Measurements from ENCODE around the gene PLOD1. TPM values are rescaled to one million over a fixed set of nuclear protein-coding genes. Genes with fewer than 3 reads are reported as not detected.
"Not testable (repeated sequence)": the region's sequence is repeated elsewhere in the genome, so short reads cannot be mapped to it uniquely, and the experiment has no call there.

The PLOD1 gene
- total and polyA plus RNA-seq, 4 donors = 28.9 to 95.9 (median 70.1) TPM

DNA sequence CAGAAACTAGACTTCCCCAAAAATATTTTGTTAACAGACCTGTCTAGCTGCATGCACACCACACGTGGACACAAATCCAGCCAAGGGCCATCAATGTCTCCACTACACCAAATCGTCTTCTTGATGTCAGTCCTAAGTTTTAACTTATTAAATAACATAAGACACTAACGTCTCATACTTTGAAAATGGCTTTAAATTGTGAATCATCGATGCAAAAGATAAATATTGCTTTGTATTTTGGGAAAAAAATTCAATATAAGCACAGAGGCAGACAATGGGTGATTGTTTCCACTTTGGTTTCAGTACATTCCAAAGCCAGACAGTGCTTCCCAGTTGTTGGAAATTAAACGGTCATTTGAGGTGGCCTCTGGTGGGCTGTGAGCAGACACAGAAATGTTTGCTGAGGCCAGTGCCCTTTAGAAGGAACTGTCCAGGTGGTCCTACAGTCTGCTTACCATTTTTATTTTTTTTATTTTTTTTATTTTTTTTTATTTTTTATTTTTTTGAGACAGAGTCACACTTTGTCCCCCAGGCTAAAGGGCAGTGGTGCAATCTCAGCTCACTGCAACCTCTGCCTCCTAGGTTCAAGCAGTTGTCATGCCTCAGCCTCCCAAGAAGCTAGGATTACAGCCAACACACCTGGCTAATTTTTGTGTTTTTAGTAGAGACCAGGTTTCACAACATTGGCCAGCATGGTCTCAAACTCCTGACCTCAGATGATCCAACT, 6.5 kb upstream of the PLOD1 start:
- Histone ChIP-seq H3K9me3 (ENCODE audit: control insufficient read depth, low read length) (no peaks in the 10 kb centered on the region), H3K4me1 (ENCODE audit: control insufficient read depth in 1 of 2, insufficient read depth in 2 of 2, low read length in 2 of 2) (peaks cover 0 to 2% of the 10 kb centered on the region in 2 donors), H3K4me3 (ENCODE audit: low read length in 2 of 2) (no peak overlapping the region), H3K27me3 (ENCODE audit: control insufficient read depth in 1 of 2, insufficient read depth in 2 of 2, low read length in 1 of 2) (no peaks in the 10 kb centered on the region), H3K36me3 (ENCODE audit: control insufficient read depth in 1 of 2, insufficient read depth in 2 of 2, low read length in 1 of 2) (no peaks in the 10 kb centered on the region), H3K27ac (ENCODE audit: low read depth in 1 of 2, low read length in 2 of 2) (no peak overlapping the region)
- DNase-seq (no peak), ATAC-seq (ENCODE audit: low FRiP score) (no peak)
- WGBS, 2 donors = 36 to 37% methylated on average over 5 of the region's 5 CpGs
- intact Hi-C loops (cut with DNase I) = no loop called here

GRCh38 chr1:11929849-11930248, 4.7 kb upstream of the PLOD1 start:
- Histone ChIP-seq H3K9me3 (ENCODE audit: control insufficient read depth, low read length) (no peaks in the 10 kb centered on the region), H3K27me3 (ENCODE audit: control insufficient read depth in 1 of 2, insufficient read depth in 2 of 2, low read length in 1 of 2) (no peaks in the 10 kb centered on the region), H3K4me1 (ENCODE audit: control insufficient read depth in 1 of 2, insufficient read depth in 2 of 2, low read length in 2 of 2) (peaks cover 0 to 2% of the 10 kb centered on the region in 2 donors), H3K4me3 (ENCODE audit: low read length in 2 of 2) (no peak overlapping the region), H3K27ac (ENCODE audit: low read depth in 1 of 2, low read length in 2 of 2) (peak overlapping the region in 1 of 2 donors; percentile 20), H3K36me3 (ENCODE audit: control insufficient read depth in 1 of 2, insufficient read depth in 2 of 2, low read length in 1 of 2) (no peaks in the 10 kb centered on the region)
- intact Hi-C loops (cut with DNase I) = no loop called here
- no peak for ATAC-seq (ENCODE audit: low FRiP score)
- 0 to 1% methylated on average over 5 of the region's 5 CpGs for WGBS, 2 donors
- DNase-seq = peak in 1 of 2 donors; percentile 87

DNA sequence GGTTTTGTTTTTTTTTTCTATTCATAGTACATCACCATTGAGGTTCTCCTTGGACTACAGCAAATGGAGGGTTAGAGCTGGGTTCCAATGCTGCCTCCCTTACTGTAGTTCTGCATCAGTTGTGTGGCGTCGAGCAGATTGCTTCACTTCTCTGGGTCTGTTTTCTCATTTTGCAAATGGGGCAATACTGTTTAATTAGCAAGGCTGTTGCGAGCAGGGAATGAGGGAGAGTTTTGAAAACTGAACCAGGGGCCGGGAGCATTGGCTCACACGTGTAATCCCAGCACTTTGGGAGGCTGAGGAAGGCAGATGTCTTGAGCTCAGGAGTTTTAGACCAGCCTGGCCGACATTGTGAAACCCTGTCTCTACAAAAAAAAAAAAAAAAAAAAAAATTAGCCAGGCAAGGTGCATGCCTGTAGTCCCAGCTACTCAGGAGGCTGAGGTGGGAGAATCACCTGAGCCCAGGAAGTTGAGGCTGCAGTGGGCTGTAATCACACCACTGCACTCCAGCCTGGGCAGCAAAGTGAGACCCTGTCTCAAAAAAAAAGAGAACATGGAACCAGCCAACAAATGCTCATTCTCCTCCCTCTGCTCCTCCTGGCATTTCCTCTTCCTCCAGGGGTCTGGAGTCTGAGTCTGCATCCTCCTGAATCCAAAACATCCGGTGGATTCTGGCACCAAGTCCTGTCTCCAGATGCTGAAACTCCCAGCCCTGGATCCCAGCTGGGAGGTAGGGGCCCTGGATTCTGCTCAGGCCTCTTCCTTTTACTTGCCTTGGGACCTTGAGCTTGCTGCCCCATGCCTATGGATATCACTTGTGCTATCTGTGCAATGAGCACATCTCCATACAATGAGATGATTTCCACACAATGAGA, 3.7 kb upstream of the PLOD1 start:
- H3K9me3 ChIP-seq (ENCODE audit: control insufficient read depth, low read length) = no peaks in the 10 kb centered on the region
- H3K4me1 ChIP-seq (ENCODE audit: control insufficient read depth in 1 of 2, insufficient read depth in 2 of 2, low read length in 2 of 2) = peaks cover 0 to 2% of the 10 kb centered on the region in 2 donors
- WGBS, 2 donors = 53 to 55% methylated on average over 7 of the region's 7 CpGs
- DNase-seq = no peak
- no peaks in the 10 kb centered on the region for H3K36me3 ChIP-seq (ENCODE audit: control insufficient read depth in 1 of 2, insufficient read depth in 2 of 2, low read length in 1 of 2)
- ATAC-seq (ENCODE audit: low FRiP score) = no peak
- no peak overlapping the region for H3K4me3 ChIP-seq (ENCODE audit: low read length in 2 of 2)
- no peaks in the 10 kb centered on the region for H3K27me3 ChIP-seq (ENCODE audit: control insufficient read depth in 1 of 2, insufficient read depth in 2 of 2, low read length in 1 of 2)
- intact Hi-C loops (cut with DNase I) = no loop called here
- H3K27ac ChIP-seq (ENCODE audit: low read depth in 1 of 2, low read length in 2 of 2) = peak overlapping the region in 1 of 2 donors; percentile 18

DNA sequence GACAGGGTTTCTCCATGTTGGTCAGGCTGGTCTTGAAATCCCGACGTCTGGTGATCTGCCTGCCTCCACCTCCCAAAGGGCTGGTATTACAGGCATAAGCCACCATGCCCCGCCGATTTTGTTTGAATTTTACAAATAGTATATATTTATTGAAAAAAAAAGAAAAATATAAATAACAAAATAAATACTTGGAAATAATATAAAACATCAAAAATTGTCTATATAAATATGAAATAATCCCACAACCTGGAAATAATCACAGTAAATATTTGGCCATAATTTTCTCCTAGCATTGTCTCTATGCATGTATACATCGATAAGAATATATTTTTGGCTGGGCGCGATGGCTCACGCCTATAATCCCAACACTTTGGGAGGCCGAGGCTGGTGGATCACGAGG, 2.7 kb upstream of the PLOD1 start:
- no peak for ATAC-seq (ENCODE audit: low FRiP score)

DNA sequence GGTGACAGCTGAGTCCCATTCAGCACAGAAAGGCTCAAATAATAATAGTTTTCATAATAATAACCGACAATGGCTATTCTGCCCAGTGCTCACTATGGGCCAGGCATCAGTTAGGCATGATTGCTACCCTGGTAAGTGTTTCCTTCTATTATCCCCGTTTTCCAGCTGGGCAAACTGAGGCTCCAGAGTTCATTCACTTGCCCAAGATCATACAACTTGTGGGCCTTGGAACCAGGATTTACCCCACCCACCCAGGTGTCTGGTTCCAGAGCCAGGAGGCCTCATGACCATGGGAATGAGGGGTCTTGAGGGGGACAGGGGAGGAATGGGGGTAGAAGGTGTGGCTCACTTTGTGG, 518 bp downstream of the PLOD1 start:
- intact Hi-C loops (cut with DNase I) = loop anchor here in 1 of 2 donors (5.0 kb wide), 1 partner anchor 47 kb away; the partner anchor contains the start of gene MFN2
- Histone ChIP-seq H3K27ac (ENCODE audit: low read depth in 1 of 2, low read length in 2 of 2) (peak overlapping the region in 1 of 2 donors; percentile 22), H3K4me1 (ENCODE audit: control insufficient read depth in 1 of 2, insufficient read depth in 2 of 2, low read length in 2 of 2) (peaks cover 0 to 1% of the 10 kb centered on the region in 2 donors)

More for the DNA sequence above, 2.7 kb upstream of the PLOD1 start:
- Histone ChIP-seq H3K27ac (ENCODE audit: low read depth in 1 of 2, low read length in 2 of 2) (no peak overlapping the region), H3K27me3 (ENCODE audit: control insufficient read depth in 1 of 2, insufficient read depth in 2 of 2, low read length in 1 of 2) (no peaks in the 10 kb centered on the region), H3K4me3 (ENCODE audit: low read length in 2 of 2) (no peak overlapping the region), H3K4me1 (ENCODE audit: control insufficient read depth in 1 of 2, insufficient read depth in 2 of 2, low read length in 2 of 2) (peaks cover 0 to 2% of the 10 kb centered on the region in 2 donors), H3K36me3 (ENCODE audit: control insufficient read depth in 1 of 2, insufficient read depth in 2 of 2, low read length in 1 of 2) (no peaks in the 10 kb centered on the region), H3K9me3 (ENCODE audit: control insufficient read depth, low read length) (no peaks in the 10 kb centered on the region)
- intact Hi-C loops (cut with DNase I) = no loop called here
- 91 to 92% methylated on average over 10 of the region's 10 CpGs for WGBS, 2 donors
- no peak for DNase-seq

DNA sequence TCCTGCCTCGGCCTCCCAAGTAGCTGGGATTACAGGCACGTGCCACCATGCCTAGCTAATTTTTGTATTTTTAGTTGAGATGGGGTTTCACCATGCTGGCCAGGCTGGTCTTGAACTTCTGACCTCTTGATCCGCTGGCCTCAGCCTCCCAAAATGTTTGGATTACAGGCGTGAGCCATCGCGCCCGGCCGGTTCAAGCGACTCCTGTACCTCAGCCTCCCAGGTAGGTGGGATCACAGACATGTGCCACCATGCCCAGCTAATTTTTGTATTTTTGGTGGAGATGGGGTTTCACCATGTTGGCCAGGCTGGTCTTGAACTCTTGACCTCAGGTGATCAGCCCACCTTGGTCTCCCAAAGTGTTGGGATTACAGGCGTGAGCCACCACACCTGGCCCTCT, 1.2 kb downstream of the PLOD1 start:
- 90 to 93% methylated on average over 10 of the region's 10 CpGs for WGBS, 2 donors
- H3K27ac ChIP-seq (ENCODE audit: low read depth in 1 of 2, low read length in 2 of 2); DNase-seq; H3K27me3 ChIP-seq (ENCODE audit: control insufficient read depth in 1 of 2, insufficient read depth in 2 of 2, low read length in 1 of 2); H3K36me3 ChIP-seq (ENCODE audit: control insufficient read depth in 1 of 2, insufficient read depth in 2 of 2, low read length in 1 of 2); H3K4me3 ChIP-seq (ENCODE audit: low read length in 2 of 2); H3K4me1 ChIP-seq (ENCODE audit: control insufficient read depth in 1 of 2, insufficient read depth in 2 of 2, low read length in 2 of 2); ATAC-seq (ENCODE audit: low FRiP score); H3K9me3 ChIP-seq (ENCODE audit: control insufficient read depth, low read length): not testable (repeated sequence)
- intact Hi-C loops (cut with DNase I) = loop anchor here in 1 of 2 donors (5.0 kb wide), 1 partner anchor 47 kb away; the partner anchor contains the start of gene MFN2

More for the DNA sequence above, 518 bp downstream of the PLOD1 start:
- Histone ChIP-seq H3K36me3 (ENCODE audit: control insufficient read depth in 1 of 2, insufficient read depth in 2 of 2, low read length in 1 of 2) (no peaks in the 10 kb centered on the region), H3K9me3 (ENCODE audit: control insufficient read depth, low read length) (no peaks in the 10 kb centered on the region), H3K4me3 (ENCODE audit: low read length in 2 of 2) (peak overlapping the region; percentile 46 to 65), H3K27me3 (ENCODE audit: control insufficient read depth in 1 of 2, insufficient read depth in 2 of 2, low read length in 1 of 2) (no peaks in the 10 kb centered on the region)
- WGBS, 2 donors = 4 to 5% methylated on average over 2 of the region's 2 CpGs
- no peak for DNase-seq
- no peak for ATAC-seq (ENCODE audit: low FRiP score)

- DNase-seq = no peak
- 55 to 61% methylated on average over 14 to 15 of the region's 15 CpGs for WGBS, 2 donors
- H3K36me3 ChIP-seq (ENCODE audit: control insufficient read depth in 1 of 2, insufficient read depth in 2 of 2, low read length in 1 of 2) = no peaks in the 10 kb centered on the region
- H3K27ac ChIP-seq (ENCODE audit: low read depth in 1 of 2, low read length in 2 of 2) = no peak overlapping the region
- H3K27me3 ChIP-seq (ENCODE audit: control insufficient read depth in 1 of 2, insufficient read depth in 2 of 2, low read length in 1 of 2) = no peaks in the 10 kb centered on the region
- no peaks in the 10 kb centered on the region for H3K9me3 ChIP-seq (ENCODE audit: control insufficient read depth, low read length)
- no peak for ATAC-seq (ENCODE audit: low FRiP score)
- no peaks in the 10 kb centered on the region for H3K4me1 ChIP-seq (ENCODE audit: control insufficient read depth in 1 of 2, insufficient read depth in 2 of 2, low read length in 2 of 2)
- intact Hi-C loops (cut with DNase I) = loop anchor here in 1 of 2 donors (5.0 kb wide), 1 partner anchor 43 kb away; the partner anchor contains the start of gene MFN2
- no peak overlapping the region for H3K4me3 ChIP-seq (ENCODE audit: low read length in 2 of 2)
Observed at GRCh38 chr1:11938722-11939526, 4.4 kb downstream of the PLOD1 start.

- H3K27me3 ChIP-seq (ENCODE audit: control insufficient read depth in 1 of 2, insufficient read depth in 2 of 2, low read length in 1 of 2); H3K4me1 ChIP-seq (ENCODE audit: control insufficient read depth in 1 of 2, insufficient read depth in 2 of 2, low read length in 2 of 2); H3K9me3 ChIP-seq (ENCODE audit: control insufficient read depth, low read length); H3K27ac ChIP-seq (ENCODE audit: low read depth in 1 of 2, low read length in 2 of 2); H3K36me3 ChIP-seq (ENCODE audit: control insufficient read depth in 1 of 2, insufficient read depth in 2 of 2, low read length in 1 of 2); DNase-seq; H3K4me3 ChIP-seq (ENCODE audit: low read length in 2 of 2); ATAC-seq (ENCODE audit: low FRiP score): not testable (repeated sequence)
- intact Hi-C loops (cut with DNase I) = loop anchor here in 1 of 2 donors (5.0 kb wide), 1 partner anchor 43 kb away; the partner anchor contains the start of gene MFN2
- 96 to 99% methylated on average over 7 of the region's 7 CpGs for WGBS, 2 donors
Observed at GRCh38 chr1:11939794-11940193, 5.3 kb downstream of the PLOD1 start.

Measured in aorta (tissue), 5 donors.